ENCODE data around the gene SPPL2A.
A peak's percentile ranks its signal among the peaks of the same experiment; 100 is the strongest.
"Not testable (repeated sequence)": the region's sequence is repeated elsewhere in the genome, so short reads cannot be mapped to it uniquely, and the experiment has no call there.

The SPPL2A gene

DNA sequence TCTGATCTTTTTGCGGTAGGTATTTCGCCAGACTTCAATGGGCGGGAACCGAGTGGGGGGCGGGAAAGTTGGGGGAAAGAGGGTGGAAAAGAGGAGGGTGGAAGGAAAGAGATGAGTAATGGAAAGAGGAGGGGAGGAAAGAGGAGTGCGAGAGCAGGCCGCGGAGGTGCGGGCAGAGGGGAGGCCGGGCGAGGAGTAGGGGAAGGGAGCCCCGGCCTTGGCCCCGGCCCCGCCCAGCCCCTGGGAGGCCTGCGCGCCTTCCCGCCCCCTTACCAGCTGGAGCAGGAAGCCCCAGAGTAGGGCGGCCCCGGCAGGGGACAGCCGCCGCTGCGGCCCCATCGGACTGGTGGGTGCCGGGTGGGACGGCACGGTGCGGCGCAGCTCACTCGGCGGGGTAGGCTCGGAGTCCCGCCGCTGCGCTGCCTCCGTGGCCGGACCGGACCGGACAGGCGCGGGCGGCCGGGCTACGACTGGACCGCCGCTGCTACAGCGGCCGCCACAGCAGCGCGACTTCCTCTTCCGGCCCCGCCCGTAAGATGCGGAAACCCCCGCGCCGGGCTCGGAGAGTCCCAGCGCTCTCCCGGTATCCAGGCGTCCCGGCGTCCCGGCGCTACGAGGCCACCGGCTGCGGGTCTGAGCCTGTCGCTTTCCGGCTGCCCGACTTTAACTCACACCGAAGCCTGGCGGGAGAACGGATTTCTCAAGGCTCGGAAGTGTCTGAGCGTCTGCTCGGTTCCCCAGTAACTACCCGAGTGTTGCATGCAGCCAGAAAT lies at the start of gene SPPL2A:
Gene SPPL2A (minus strand): TSS at position 512 of the 773 bp plus-strand sequence. CDS start 173 bp downstream, at position 339.
- DNase-seq (ENCODE audit: extremely low spot score, insufficient read length, low read depth) (peak; percentile 77), FAIRE-seq (peak; percentile 50)

DNA sequence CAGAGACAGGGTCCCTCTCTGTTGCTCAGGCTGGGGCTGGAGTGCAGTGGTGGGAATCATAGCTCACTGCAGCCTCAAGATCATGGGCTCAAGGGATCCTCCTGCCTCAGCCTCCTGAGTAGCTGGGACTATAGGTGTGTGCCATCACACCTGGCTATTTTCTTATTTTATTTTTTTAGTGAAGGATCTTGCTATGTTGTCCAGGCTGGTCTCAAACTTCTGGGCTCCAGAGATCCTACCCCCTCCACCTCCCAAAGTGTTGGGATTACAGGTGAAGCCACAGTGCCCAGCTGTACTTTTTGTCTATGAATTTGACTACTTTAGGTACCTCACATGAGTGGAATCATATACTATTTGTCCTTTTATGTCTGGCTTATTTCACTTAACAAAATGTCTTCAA lies 49.1 kb upstream of the SPPL2A start:
- FAIRE-seq (no peak), DNase-seq (ENCODE audit: extremely low spot score, insufficient read length, low read depth) (no peak)

DNA sequence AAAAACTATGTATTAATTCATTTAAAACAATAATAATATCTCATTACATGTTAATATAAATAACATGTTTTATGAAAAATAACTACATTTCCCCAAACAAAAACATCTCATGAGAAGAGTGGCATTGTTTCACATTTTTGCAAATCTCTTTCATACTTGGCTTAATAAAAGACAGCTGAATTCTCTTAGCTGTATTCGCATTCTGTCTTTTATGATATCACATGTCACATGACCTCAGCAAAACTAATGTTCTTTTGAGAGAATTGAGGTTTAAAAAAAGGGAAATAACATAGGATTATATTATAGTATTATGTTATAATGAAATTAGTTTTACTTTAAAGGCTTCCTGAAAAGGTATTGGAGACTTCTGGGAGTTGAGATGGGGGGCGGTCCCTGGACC lies 48.4 kb upstream of the SPPL2A start:
- DNase-seq (ENCODE audit: extremely low spot score, insufficient read length, low read depth) (no peak), FAIRE-seq (no peak)

- FAIRE-seq (no peak), DNase-seq (ENCODE audit: extremely low spot score, insufficient read length, low read depth) (no peak)
Measured at GRCh38 chr15:50813089-50813488, 47.6 kb upstream of the SPPL2A start.

- not testable (repeated sequence) for DNase-seq (ENCODE audit: extremely low spot score, insufficient read length, low read depth); FAIRE-seq
Measured at GRCh38 chr15:50812181-50812506, 46.6 kb upstream of the SPPL2A start.

GRCh38 chr15:50811461-50812180 lies 46.1 kb upstream of the SPPL2A start:
- not testable (repeated sequence) for DNase-seq (ENCODE audit: extremely low spot score, insufficient read length, low read depth); FAIRE-seq

DNA sequence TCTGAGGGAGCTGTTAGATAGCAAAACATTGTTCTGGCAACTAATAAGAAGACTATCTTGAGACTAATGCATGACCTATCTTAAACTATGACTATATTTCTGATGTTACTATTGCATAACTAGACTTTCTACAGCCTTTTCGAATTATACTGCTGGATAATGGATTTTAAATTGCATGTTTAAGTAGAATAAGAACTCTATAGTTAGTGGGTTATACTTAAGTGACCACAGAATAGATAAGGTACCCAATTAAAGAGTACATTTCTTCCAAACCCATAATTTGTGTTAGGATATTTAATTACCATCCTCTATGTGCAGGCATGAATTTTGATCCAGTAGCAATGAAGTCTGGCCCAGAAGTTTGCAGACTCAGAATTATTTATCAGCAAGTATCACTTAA lies 44.6 kb upstream of the SPPL2A start:
- no peak for FAIRE-seq
- DNase-seq (ENCODE audit: extremely low spot score, insufficient read length, low read depth) = no peak

DNA sequence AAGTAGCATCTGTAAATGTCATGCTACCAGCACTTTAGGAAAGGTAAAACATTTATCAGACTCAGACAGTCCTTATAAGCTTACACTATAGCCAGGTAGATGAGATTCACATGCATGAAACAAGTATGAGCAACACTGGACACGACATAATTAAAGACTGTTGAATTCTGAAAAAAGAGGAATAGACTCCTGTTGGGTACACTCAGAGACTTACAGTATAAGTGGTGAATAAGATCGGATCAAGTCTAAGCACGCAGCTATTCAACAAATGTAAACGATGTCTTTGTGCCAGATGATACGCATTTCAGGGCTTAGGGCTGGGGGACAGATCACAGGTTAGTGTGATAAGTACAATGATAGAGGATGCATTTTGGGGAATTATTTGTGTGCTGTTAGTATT lies 43.2 kb upstream of the SPPL2A start:
- FAIRE-seq (no peak), DNase-seq (ENCODE audit: extremely low spot score, insufficient read length, low read depth) (no peak)

GRCh38 chr15:50803479-50804180 lies 38.1 kb upstream of the SPPL2A start:
- DNase-seq (ENCODE audit: extremely low spot score, insufficient read length, low read depth) (no peak), FAIRE-seq (no peak)

DNA sequence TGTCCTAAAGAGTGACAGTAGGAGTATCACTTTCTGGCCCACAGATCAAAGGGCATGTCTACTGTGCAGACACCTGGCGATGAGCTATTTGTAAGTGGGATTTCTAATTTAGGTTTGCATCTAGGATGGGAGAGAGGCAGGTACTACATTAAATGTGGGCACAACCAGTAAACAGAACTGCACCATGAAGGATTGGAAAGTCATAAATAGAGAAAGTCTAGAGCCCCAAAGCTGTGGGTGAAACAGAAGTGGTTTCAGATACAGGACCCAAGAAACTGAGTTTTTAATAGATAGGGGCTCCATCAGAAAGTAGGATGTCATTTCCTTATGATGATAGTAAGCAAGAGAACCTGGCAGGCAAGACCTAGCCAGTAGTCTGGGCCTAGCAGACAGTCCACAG lies 35.2 kb upstream of the SPPL2A start:
- peak; percentile 24 for FAIRE-seq
- no peak for DNase-seq (ENCODE audit: extremely low spot score, insufficient read length, low read depth)

DNA sequence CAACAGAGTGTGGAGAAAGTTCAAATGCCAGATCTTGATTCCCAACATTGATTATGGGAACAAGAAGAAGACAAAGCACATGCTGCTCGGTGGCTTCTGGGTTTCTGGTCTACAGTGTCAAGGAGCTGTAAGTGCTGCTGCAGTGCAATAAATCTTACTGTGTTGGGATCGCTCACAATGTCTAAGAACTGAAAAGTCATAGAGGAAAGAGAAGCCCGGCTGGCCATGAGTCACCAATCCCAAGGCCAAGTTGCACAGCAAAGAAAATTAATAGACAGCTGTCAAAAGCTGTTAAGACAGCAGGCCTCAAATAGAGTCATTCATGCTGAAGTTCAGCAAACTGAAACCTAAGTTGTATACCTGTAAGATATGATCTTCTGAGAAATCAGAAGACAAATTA lies 33.2 kb upstream of the SPPL2A start:
- FAIRE-seq (peak; percentile 5), DNase-seq (ENCODE audit: extremely low spot score, insufficient read length, low read depth) (no peak)

DNA sequence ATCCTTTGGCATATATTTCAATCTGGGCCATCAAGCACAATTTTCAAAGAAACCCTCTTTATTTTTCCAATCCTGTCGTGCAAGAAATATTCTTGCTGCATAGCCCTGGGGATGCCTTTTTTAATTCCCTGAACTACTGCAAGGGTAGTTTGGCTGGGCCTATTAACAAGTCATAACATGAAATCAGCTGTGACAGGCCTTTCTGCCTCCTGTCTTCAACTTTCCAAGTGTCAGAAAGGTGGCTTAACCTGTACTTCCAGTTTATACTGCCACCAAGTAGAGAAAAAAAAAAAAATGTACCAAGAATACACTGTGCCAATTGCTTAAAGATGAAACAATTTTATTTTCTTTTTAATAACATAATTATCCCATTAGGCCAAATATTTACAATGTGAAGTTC lies 32.4 kb upstream of the SPPL2A start:
- DNase-seq (ENCODE audit: extremely low spot score, insufficient read length, low read depth) (no peak), FAIRE-seq (no peak)

DNA sequence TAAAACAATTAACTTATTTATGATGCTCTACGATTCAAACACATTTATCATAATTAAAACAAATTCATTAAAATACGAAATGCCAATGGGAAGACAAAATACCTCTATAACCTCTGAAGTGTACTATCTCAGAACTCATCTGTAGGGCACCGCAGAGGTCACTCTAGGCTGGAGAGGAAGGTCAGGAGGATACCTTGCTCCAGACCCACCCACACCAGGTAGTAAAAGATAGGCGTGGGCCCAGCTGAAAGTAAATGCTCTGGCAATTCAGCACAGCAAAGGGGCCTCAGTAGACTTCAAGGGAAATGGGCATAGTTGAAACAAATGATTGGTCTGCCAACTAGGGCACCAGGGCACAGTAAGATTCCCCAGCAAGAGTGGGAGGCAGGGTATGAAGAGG lies 26.0 kb upstream of the SPPL2A start:
- no peak for DNase-seq (ENCODE audit: extremely low spot score, insufficient read length, low read depth)
- FAIRE-seq = no peak

- DNase-seq (ENCODE audit: extremely low spot score, insufficient read length, low read depth) = no peak
- no peak for FAIRE-seq
Measured at GRCh38 chr15:50790778-50791453, 25.4 kb upstream of the SPPL2A start.

- no peak for DNase-seq (ENCODE audit: extremely low spot score, insufficient read length, low read depth)
Measured at GRCh38 chr15:50786871-50787270, 21.4 kb upstream of the SPPL2A start.

DNA sequence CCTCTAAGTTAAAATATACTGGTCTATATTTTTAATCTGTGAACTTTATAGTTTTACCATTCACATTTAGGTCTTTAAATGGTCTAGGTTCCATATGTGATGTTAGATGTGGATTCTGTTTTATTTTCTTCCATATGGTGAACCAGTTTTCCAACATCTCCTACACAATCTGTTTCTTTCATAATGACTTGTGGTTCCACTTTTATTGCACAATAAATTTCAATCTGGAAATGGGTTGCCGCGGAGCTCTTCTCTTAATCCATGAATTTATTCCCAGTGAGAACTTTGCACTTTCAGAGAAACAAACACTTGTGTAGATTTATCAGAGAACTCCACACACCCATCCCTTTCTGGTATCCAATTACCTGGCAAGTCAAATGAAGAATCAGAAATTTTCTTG lies 20.9 kb upstream of the SPPL2A start:
- no peak for FAIRE-seq

More at GRCh38 chr15:50786871-50787270, 21.4 kb upstream of the SPPL2A start:
- FAIRE-seq = no peak

DNA sequence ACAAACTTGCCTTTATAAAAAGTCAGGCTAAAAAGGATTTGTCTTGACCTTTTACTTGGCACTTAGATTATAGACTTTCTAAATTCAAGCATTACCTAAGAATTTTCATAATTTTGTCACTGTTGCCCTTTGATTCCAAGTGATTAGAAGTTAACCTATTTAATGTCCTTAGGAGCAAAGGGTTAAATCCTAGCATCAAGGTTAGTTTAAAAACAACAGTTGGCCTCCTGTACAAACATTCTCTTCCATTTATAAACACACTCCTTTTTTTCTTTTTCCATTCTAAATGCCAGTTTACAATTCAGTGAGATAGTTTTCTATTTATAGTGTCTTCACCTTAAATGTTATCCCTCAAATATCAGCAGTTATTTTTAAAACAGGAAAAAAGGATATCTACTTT lies 18.4 kb upstream of the SPPL2A start:
- FAIRE-seq (no peak), DNase-seq (ENCODE audit: extremely low spot score, insufficient read length, low read depth) (no peak)

More for the DNA sequence above, 20.9 kb upstream of the SPPL2A start:
- no peak for DNase-seq (ENCODE audit: extremely low spot score, insufficient read length, low read depth)

DNA sequence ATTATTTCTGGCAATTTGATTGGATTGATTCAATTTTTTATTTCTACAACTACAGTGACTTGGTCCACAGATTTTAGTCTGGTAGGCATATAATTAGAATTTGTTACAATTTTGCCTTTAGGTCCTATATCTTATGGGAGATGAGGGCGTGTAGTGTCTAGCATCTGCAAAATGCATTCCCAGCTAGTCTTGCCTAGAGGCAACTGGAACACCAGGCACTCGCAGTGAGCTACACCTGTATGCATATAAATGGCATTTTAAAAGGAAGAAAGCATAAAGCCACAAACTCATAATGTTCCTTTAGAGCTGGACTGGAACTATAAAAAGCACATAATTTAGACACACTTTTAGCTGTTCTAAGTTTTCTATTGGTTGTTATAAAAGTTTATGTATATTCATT lies 17.9 kb upstream of the SPPL2A start:
- DNase-seq (ENCODE audit: extremely low spot score, insufficient read length, low read depth) (no peak), FAIRE-seq (no peak)

DNA sequence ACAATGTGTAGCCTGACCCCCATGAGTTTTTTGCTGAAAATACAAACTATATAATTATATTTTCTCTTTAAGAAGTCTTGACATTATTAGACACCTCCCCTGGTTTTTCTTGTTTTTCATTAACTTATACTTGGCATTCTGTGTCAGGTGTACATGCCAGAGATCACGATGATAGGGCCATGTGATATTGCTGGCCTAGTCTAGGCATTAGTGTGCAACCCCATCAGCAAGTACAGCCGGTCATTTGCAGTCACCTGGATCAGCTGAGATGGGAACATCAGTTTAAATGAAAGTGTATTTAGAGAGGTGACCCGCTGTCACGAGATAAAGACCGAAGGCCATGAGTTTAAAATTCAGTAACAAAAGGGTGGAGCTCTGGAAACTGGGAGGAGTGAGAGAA lies 12.6 kb upstream of the SPPL2A start:
- no peak for DNase-seq (ENCODE audit: extremely low spot score, insufficient read length, low read depth)
- no peak for FAIRE-seq

DNA sequence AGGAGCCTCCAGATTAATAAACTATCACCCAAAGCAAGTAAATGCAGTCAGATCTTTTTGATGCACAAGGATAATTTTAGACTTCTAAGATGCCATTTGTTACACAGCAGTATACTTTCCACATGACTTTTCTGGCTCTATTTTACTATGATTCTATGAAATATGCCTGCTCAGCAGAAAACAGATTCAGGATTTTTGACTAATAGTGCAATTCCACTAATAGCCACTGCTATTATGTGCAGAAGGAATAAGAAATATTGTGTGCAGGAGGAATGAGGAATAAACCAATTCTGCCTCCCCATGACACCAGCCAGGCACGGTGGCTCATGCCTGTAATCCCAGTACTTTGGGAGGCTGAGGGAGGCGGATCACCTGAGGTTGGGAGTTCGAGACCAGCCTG lies 11.5 kb upstream of the SPPL2A start:
- DNase-seq (ENCODE audit: extremely low spot score, insufficient read length, low read depth) (no peak), FAIRE-seq (no peak)

Measured in GM18507 (cell line).